Smooth muscle cell (in vitro differentiated cells): Measurements from ENCODE around the gene B3GALT5. TPM values are rescaled to one million over a fixed set of nuclear protein-coding genes. Genes with fewer than 3 reads are reported as not detected.

Source experiments
- DNase-seq: peaks from one replicate; lab custom pipeline; 2025; ENCODE audit not compliant: unreplicated experiment; lab: John Stamatoyannopoulos, UW
- H2AFZ ChIP-seq: fragments of 200-600 bp; sonication (generic); 2 replicates; pipeline ENCODE4 v1.6.0; 2016; ENCODE audit warnings: antibody characterized with exemption, low read depth, mild to moderate bottlenecking
- H3F3A ChIP-seq: fragments of 200-600 bp; sonication (generic); 2 replicates; pipeline ENCODE4 v1.6.0; 2017; ENCODE audit warnings: antibody characterized with exemption, low read depth
- H3K27ac ChIP-seq: fragments of 200-600 bp; sonication (generic); 2 replicates; pipeline ENCODE4 v1.5.1; 2016; ENCODE audit warnings: low read depth, mild to moderate bottlenecking
- H3K27me3 ChIP-seq: fragments of 200-600 bp; sonication (generic); 2 replicates; pipeline ENCODE4 v1.6.1; 2016; ENCODE audit warnings: low read depth, mild to moderate bottlenecking
- H3K36me3 ChIP-seq: fragments of 200-600 bp; sonication (generic); 2 replicates; pipeline ENCODE4 v1.5.1; 2016; ENCODE audit warnings: low read depth
- H3K4me1 ChIP-seq: fragments of 200-600 bp; sonication (generic); 2 replicates; pipeline ENCODE4 v1.5.1; 2016; ENCODE audit warnings: low read depth
- H3K4me2 ChIP-seq: fragments of 200-600 bp; sonication (generic); 2 replicates; pipeline ENCODE4 v1.6.0; 2016; ENCODE audit warnings: mild to moderate bottlenecking
- H3K4me3 ChIP-seq: fragments of 200-600 bp; sonication (generic); 2 replicates; pipeline ENCODE4 v1.5.1; 2016; ENCODE audit warnings: mild to moderate bottlenecking
- H3K79me2 ChIP-seq: fragments of 200-600 bp; sonication (generic); 2 replicates; pipeline ENCODE4 v1.6.0; 2016; ENCODE audit warnings: low read depth, mild to moderate bottlenecking
- H3K9ac ChIP-seq: fragments of 200-600 bp; sonication (generic); 2 replicates; pipeline ENCODE4 v1.6.0; 2016; ENCODE audit warnings: low read depth
- H3K9me3 ChIP-seq: fragments of 200-600 bp; sonication (generic); replicated peaks from 2 replicates; pipeline ENCODE4 v1.5.1; 2016; ENCODE audit warnings: low read depth
- H4K20me1 ChIP-seq: fragments of 200-600 bp; sonication (generic); 2 replicates; pipeline ENCODE4 v1.6.0; 2016; ENCODE audit warnings: low read depth
- CTCF ChIP-seq: fragments of 200-600 bp; sonication (generic); IDR thresholded peaks from 2 replicates; pipeline ENCODE4 v1.5.1; 2017; ENCODE audit warnings: borderline replicate concordance, mild to moderate bottlenecking, antibody characterized with exemption; ENCODE audit not compliant: insufficient read depth, poor library complexity, severe bottlenecking
- WGBS: methylation state at CpG from one replicate; pipeline ENCODE4 v1.1.7; 2016; ENCODE audit warnings: low lambda C conversion rate; 5-methylcytosine and 5-hydroxymethylcytosine counted together
- polyA plus RNA-seq: library from polyadenylated mRNA; unstranded; fragments of >200 nt; fragmentation: Nextera tagmentation; extraction: Ambion mirVana; gene quantifications from 2 replicates; pipeline ENCODE4 v1.2.1, GENCODE V29; 2016
- total RNA-seq: library from RNA; depleted of rRNA; stranded (reverse); fragments of >200 nt; gene quantifications from 2 replicates; pipeline ENCODE4 v1.2.3, GENCODE V29; 2014

B3GALT5 gene, protein sequence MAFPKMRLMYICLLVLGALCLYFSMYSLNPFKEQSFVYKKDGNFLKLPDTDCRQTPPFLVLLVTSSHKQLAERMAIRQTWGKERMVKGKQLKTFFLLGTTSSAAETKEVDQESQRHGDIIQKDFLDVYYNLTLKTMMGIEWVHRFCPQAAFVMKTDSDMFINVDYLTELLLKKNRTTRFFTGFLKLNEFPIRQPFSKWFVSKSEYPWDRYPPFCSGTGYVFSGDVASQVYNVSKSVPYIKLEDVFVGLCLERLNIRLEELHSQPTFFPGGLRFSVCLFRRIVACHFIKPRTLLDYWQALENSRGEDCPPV
- total RNA-seq (1.7 and 3.8 TPM in 2 replicates), polyA plus RNA-seq (0.73 and 1.3 TPM in 2 replicates)

GRCh38 chr21:39612233-39613040 is at the start of gene B3GALT5:
B3GALT5 (plus strand) TSS chr21:39612940; CDS start chr21:39660560, 47,620 bp downstream.
- DNase-seq: no peak
- Histone ChIP-seq H3K4me1 (peaks cover 29% of the 10 kb centered on the region), H3F3A (no peaks in the 10 kb centered on the region), H3K9me3 (no peaks in the 10 kb centered on the region), H3K4me3 (peak within 1 kb of the TSS; percentile 72), H3K4me2 (peak within 1 kb of the TSS; percentile 99), H2AFZ (peak within 1 kb of the TSS; percentile 77), H3K27me3 (no peaks in the 10 kb centered on the region), H3K36me3 (no peaks in the 10 kb centered on the region), H3K79me2 (no peaks in the 10 kb centered on the region), H4K20me1 (no peaks in the 10 kb centered on the region), H3K9ac (peak within 1 kb of the TSS; percentile 35), H3K27ac (no peak within 1 kb of the TSS)
- 4% methylated on average over 52 of the region's 63 CpGs for WGBS
- TF ChIP-seq CTCF: no peak

GRCh38 chr21:39564200-39564599 is 48.5 kb upstream of the B3GALT5 start:
- WGBS: 89% methylated on average over 3 of the region's 3 CpGs
- no peak overlapping the region for H2AFZ ChIP-seq
- DNase-seq: no peak

DNA sequence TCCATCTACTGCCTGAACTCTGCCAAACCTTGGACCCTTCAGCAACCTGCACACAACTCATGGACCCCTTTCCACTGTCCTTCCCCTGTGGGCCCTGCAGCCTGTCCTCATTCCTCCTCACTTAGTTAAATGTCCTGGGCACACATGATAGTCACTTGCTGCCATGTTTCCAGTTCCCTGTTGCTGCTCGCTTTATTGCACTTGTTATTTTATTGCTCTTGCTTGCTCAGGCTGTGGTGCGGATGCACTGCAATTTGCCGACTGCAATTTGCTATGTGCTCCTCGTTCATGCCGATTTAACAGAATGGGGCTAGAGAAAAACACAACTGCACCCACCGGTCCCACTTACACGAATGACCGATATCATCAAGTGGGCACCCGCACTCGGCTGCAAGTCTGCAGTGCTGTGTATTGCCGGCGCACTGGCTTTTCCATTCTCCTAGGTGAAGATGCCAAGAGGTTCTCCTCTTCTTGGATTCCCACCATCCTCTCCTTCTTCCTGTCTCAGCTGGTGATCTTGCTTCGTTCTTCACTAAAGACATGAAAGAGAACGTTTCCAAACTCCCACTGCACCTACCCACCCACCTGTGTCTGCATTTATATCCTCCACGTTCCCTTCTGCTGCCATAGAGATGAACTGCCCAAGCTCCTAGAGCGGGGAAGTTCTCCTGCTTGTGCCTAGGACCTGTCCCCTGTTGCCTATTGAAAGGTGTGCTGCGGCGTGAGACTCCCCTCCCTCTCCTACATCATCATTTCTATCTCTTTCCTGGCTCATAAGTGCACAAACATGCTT is 45.4 kb upstream of the B3GALT5 start:
- H3K4me2 ChIP-seq: no peak overlapping the region
- no peak overlapping the region for H2AFZ ChIP-seq
- H4K20me1 ChIP-seq: no peaks in the 10 kb centered on the region
- no peaks in the 10 kb centered on the region for H3F3A ChIP-seq
- peaks cover 4% of the 10 kb centered on the region for H3K27me3 ChIP-seq
- no peaks in the 10 kb centered on the region for H3K4me1 ChIP-seq
- H3K4me3 ChIP-seq: no peak overlapping the region
- no peaks in the 10 kb centered on the region for H3K79me2 ChIP-seq
- 90% methylated on average over 18 of the region's 18 CpGs for WGBS
- TF ChIP-seq CTCF: no peak
- no peaks in the 10 kb centered on the region for H3K36me3 ChIP-seq
- H3K9me3 ChIP-seq: no peaks in the 10 kb centered on the region
- no peak overlapping the region for H3K27ac ChIP-seq
- no peak for DNase-seq
- H3K9ac ChIP-seq: no peak overlapping the region

More at GRCh38 chr21:39564200-39564599, 48.5 kb upstream of the B3GALT5 start:
- Histone ChIP-seq H3K4me3 (no peak overlapping the region), H3K4me2 (no peak overlapping the region), H3K9me3 (no peaks in the 10 kb centered on the region), H4K20me1 (no peaks in the 10 kb centered on the region), H3K27ac (no peak overlapping the region), H3K36me3 (no peaks in the 10 kb centered on the region), H3K9ac (no peak overlapping the region), H3K4me1 (no peaks in the 10 kb centered on the region), H3K27me3 (peaks cover 4% of the 10 kb centered on the region), H3F3A (no peaks in the 10 kb centered on the region), H3K79me2 (no peaks in the 10 kb centered on the region)
- no peak for TF ChIP-seq CTCF
